Activated gamma-delta T cell (primary cell): ENCODE measurements around the gene ZFP30.

ENCODE experiments used
- DNase-seq: peaks from one replicate; lab custom pipeline; 2025; lab: John Stamatoyannopoulos, UW

ZFP30 gene

DNA sequence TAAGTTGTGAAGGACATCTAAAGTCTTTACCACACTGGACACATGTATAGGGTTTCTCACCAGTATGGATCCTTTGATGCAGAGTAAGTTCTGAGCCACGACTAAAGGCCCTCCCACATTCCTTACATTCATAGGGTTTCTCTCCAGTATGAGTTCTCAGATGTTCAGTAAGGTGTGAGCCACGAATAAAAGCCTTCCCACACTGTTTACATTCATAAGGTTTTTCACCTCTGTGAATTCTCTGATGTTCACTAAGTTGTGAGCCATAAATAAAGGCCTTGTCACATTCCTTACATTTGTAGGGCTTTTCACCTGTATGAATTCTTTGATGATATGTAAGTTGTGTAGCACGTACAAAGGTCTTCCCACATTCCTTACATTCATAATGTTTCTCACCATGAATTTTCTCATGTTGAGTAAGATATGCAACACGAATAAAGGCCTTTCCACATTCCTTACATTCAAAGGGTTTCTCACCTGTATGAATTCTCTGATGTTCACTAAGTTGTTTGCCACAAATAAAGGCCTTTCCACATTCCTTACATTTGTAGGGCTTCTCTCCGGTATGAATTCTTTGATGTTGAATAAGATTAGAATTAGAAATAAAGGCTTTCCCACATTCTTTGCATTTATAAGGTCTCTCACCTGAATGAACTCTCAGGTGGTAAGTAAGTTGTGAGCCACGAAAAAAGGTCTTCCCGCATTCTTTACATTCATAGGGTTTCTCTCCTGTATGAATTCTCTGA, 90.5 kb downstream of the ZFP30 start:
- no peak for DNase-seq
